Gastroesophageal sphincter (tissue), 4 donors: ENCODE results near the gene GPR173. TPM values are rescaled to one million over a fixed set of nuclear protein-coding genes. Genes with fewer than 3 reads are reported as not detected.

Source experiments
- ATAC-seq: fragments of 150-250 bp; one replicate; pipeline ENCODE4 v1.9.1; 2016; ENCODE audit warnings: mild to moderate bottlenecking, moderate library complexity
- H3K27ac ChIP-seq, 4 donors: fragments of 200-600 bp; sonication (generic) in 3 of 4; 1 replicate in 3 of 4; 2 replicates in 1 of 4; pipeline ENCODE4 v1.5.1; 2016 to 2019
- H3K27me3 ChIP-seq: fragments of 200-600 bp; sonication (generic); one replicate; pipeline ENCODE4 v1.5.1; 2019
- H3K36me3 ChIP-seq, 2 donors: fragments of 200-600 bp; sonication (generic); one replicate each; pipeline ENCODE4 v1.5.1; 2019; ENCODE audit warnings: control low read depth in 1 of 2
- H3K4me1 ChIP-seq, 3 donors: fragments of 200-600 bp; sonication (generic); 1 replicate in 2 of 3; 2 replicates in 1 of 3; pipeline ENCODE4 v1.5.1; 2016 to 2019; ENCODE audit warnings: control low read depth in 2 of 3
- H3K4me3 ChIP-seq, 2 donors: fragments of 200-600 bp; sonication (generic); one replicate each; pipeline ENCODE4 v1.5.1; 2019; ENCODE audit warnings: mild to moderate bottlenecking in 1 of 2, moderate library complexity in 1 of 2
- H3K9me3 ChIP-seq, 3 donors: fragments of 200-600 bp; sonication (generic); one replicate each; pipeline ENCODE4 v1.5.1; 2017 to 2019; ENCODE audit warnings: control low read depth in 2 of 3
- CTCF ChIP-seq, 4 experiments: fragments of 200-600 bp in 2 of 4; fragments of 450-650 bp in 2 of 4; sonication (generic) in 1 of 4; IDR thresholded peaks; one replicate each; pipeline ENCODE4 v1.5.1; 2017 to 2019; ENCODE audit warnings: antibody characterized with exemption in 4 of 4, mild to moderate bottlenecking in 2 of 4, moderate library complexity in 2 of 4
- EP300 ChIP-seq: sonication (generic); formaldehyde crosslinking; IDR thresholded peaks from one replicate; pipeline ENCODE4 v1.6.1; 2017; ENCODE audit warnings: antibody characterized with exemption, mild to moderate bottlenecking
- POLR2A ChIP-seq, 2 donors: fragments of 450-650 bp; IDR thresholded peaks; one replicate each; pipeline ENCODE4 v1.6.1; 2017; ENCODE audit warnings: antibody characterized with exemption in 2 of 2, mild to moderate bottlenecking in 2 of 2, moderate library complexity in 1 of 2
- POLR2AphosphoS5 ChIP-seq: sonication (generic); formaldehyde crosslinking; IDR thresholded peaks from one replicate; pipeline ENCODE4 v1.6.1; 2017; ENCODE audit warnings: antibody characterized with exemption
- WGBS, 2 donors: methylation state at CpG; one replicate each; pipeline ENCODE4 v1.1.5; 2018; ENCODE audit warnings: low coverage in 1 of 2; 5-methylcytosine and 5-hydroxymethylcytosine counted together
- total RNA-seq, 4 donors: library from RNA; depleted of rRNA; stranded (reverse); fragments of >200 nt; gene quantifications; one replicate each; pipeline ENCODE4 v1.1.0, GENCODE V29; 2016

Gene GPR173, protein sequence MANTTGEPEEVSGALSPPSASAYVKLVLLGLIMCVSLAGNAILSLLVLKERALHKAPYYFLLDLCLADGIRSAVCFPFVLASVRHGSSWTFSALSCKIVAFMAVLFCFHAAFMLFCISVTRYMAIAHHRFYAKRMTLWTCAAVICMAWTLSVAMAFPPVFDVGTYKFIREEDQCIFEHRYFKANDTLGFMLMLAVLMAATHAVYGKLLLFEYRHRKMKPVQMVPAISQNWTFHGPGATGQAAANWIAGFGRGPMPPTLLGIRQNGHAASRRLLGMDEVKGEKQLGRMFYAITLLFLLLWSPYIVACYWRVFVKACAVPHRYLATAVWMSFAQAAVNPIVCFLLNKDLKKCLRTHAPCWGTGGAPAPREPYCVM
- total RNA-seq, result 1 to 10 TPM in 2 of 4 donors, under 1 TPM in 2; 0.67 to 2.5 (median 0.99) TPM

- no peaks in the 10 kb centered on the region for H3K27me3 ChIP-seq
- no peaks in the 10 kb centered on the region for H3K9me3 ChIP-seq
- H3K27ac ChIP-seq, result peak within 1 kb of the TSS in 3 of 4 donors; percentile 41 to 71 (median 58)
- H3K4me1 ChIP-seq, result peaks cover 0 to 30% (median 0%) of the 10 kb centered on the region in 3 donors
- H3K4me3 ChIP-seq, result peak within 1 kb of the TSS; percentile 47 to 54
- TF ChIP-seq CTCF (IDR thresholded peaks at IDR 0.05), result no peak
- no peak for TF ChIP-seq POLR2AphosphoS5
- TF ChIP-seq EP300, result no peak
- TF ChIP-seq POLR2A (IDR thresholded peaks at IDR 0.05), result no peak
- ATAC-seq, result peak; percentile 91
- no peaks in the 10 kb centered on the region for H3K36me3 ChIP-seq
- WGBS, 2 donors, result no CpG with 5 or more reads among the region's 38 CpGs
These were observed at the start of gene GPR173 for GRCh38 chrX:53048169-53049126. TSS of gene GPR173 (plus strand) at chrX:53048789. CDS start at chrX:53076622, 27,833 bp downstream.

- ATAC-seq, result no peak
- Histone ChIP-seq H3K9me3 (no peaks in the 10 kb centered on the region), H3K36me3 (no peaks in the 10 kb centered on the region), H3K27ac (no peak overlapping the region), H3K4me3 (no peak overlapping the region), H3K4me1 (peaks cover 0 to 6% (median 3%) of the 10 kb centered on the region in 3 donors), H3K27me3 (peaks cover 14% of the 10 kb centered on the region)
- WGBS, 2 donors, result 40 to 94% methylated on average over 1 to 3 of the region's 36 CpGs
- no peak for TF ChIP-seq POLR2AphosphoS5
- TF ChIP-seq EP300, result no peak
- TF ChIP-seq POLR2A (IDR thresholded peaks at IDR 0.05), result no peak
- no peak for TF ChIP-seq CTCF (IDR thresholded peaks at IDR 0.05)
These were observed 48.0 kb upstream of the GPR173 start for GRCh38 chrX:53000447-53001135.

- 67 to 71% methylated on average over 1 of the region's 2 CpGs for WGBS, 2 donors
- no peak for ATAC-seq
- Histone ChIP-seq H3K27me3 (peaks cover 14% of the 10 kb centered on the region), H3K4me3 (no peak overlapping the region), H3K4me1 (no peaks in the 10 kb centered on the region), H3K36me3 (no peaks in the 10 kb centered on the region), H3K27ac (no peak overlapping the region), H3K9me3 (no peaks in the 10 kb centered on the region)
- no peak for TF ChIP-seq EP300
- TF ChIP-seq CTCF (IDR thresholded peaks at IDR 0.05), result no peak
- TF ChIP-seq POLR2AphosphoS5, result no peak
- TF ChIP-seq POLR2A (IDR thresholded peaks at IDR 0.05), result no peak
These were observed 46.6 kb upstream of the GPR173 start for GRCh38 chrX:53001958-53002357.

GRCh38 chrX:53003111-53003510 lies 45.5 kb upstream of the GPR173 start:
- Histone ChIP-seq H3K4me1 (no peaks in the 10 kb centered on the region), H3K9me3 (no peaks in the 10 kb centered on the region), H3K27ac (no peak overlapping the region), H3K4me3 (no peak overlapping the region), H3K27me3 (peaks cover 14% of the 10 kb centered on the region), H3K36me3 (no peaks in the 10 kb centered on the region)
- no peak for TF ChIP-seq CTCF (IDR thresholded peaks at IDR 0.05)
- no peak for TF ChIP-seq EP300
- TF ChIP-seq POLR2AphosphoS5, result no peak
- no peak for TF ChIP-seq POLR2A (IDR thresholded peaks at IDR 0.05)
- WGBS, 2 donors, result 32 to 53% methylated on average over 2 to 6 of the region's 6 CpGs
- ATAC-seq, result no peak
